SK-N-MC (cell line): ENCODE measurements around the gene SHBG.

Source experiments
- DNase-seq: peaks from one replicate; pipeline ENCODE4 v3.0.0-alpha.2; 2011; ENCODE audit warnings: low read depth, low spot score
- H3K27ac ChIP-seq: fragments of 200-600 bp; sonication (generic); 2 replicates; pipeline ENCODE4 v1.5.1; 2016; ENCODE audit warnings: mixed run types
- H3K36me3 ChIP-seq: fragments of 200-600 bp; sonication (generic); 2 replicates; pipeline ENCODE4 v1.6.1; 2017; ENCODE audit warnings: antibody characterized with exemption, low read length, mixed read lengths; ENCODE audit not compliant: insufficient read depth
- H3K4me3 ChIP-seq: fragments of 200-600 bp; sonication (generic); 2 replicates; pipeline ENCODE4 v1.5.1; 2016
- H3K9ac ChIP-seq: fragments of 200-600 bp; sonication (generic); 2 replicates; pipeline ENCODE4 v1.8.0; 2017; ENCODE audit warnings: mixed run types, mixed read lengths; ENCODE audit not compliant: insufficient read length
- H3K9me3 ChIP-seq: fragments of 200-600 bp; sonication (generic); 2 replicates; pipeline ENCODE4 v1.6.1; 2017; ENCODE audit warnings: low read depth, mild to moderate bottlenecking, antibody characterized with exemption, low read length, moderate library complexity, mixed read lengths
- EZH2 ChIP-seq: fragments of 200-600 bp; sonication (generic); IDR thresholded peaks from one replicate; pipeline ENCODE4 v1.6.1; 2017; ENCODE audit warnings: antibody characterized with exemption
- FOXP2 ChIP-seq: optimal IDR thresholded peaks from 2 replicates; pipeline ENCODE3; 2011; ENCODE audit warnings: mild to moderate bottlenecking, moderate library complexity; ENCODE audit not compliant: insufficient read depth; ENCODE audit errors: extremely low read length, control extremely low read depth
- POLR2AphosphoS5 ChIP-seq: IDR thresholded peaks from 2 replicates; pipeline ENCODE4 v1.6.1; 2012; ENCODE audit warnings: mild to moderate bottlenecking, low read depth, low read length, borderline replicate concordance

SHBG gene

GRCh38 chr17:7651665-7652387 is 21.9 kb downstream of the SHBG start:
- no peak for DNase-seq
- TF ChIP-seq FOXP2 (no peak), POLR2AphosphoS5 (no peak), EZH2 (no peak)
- peak overlapping the region; percentile 86 for H3K4me3 ChIP-seq
- H3K9ac ChIP-seq = peak overlapping the region; percentile 45
- no peak overlapping the region for H3K27ac ChIP-seq
- no peaks in the 10 kb centered on the region for H3K36me3 ChIP-seq
- no peaks in the 10 kb centered on the region for H3K9me3 ChIP-seq

GRCh38 chr17:7652388-7653356 is 22.7 kb downstream of the SHBG start:
- Histone ChIP-seq H3K36me3 (no peaks in the 10 kb centered on the region), H3K27ac (no peak overlapping the region), H3K9ac (no peak overlapping the region), H3K4me3 (no peak overlapping the region), H3K9me3 (no peaks in the 10 kb centered on the region)
- TF ChIP-seq FOXP2 (no peak), POLR2AphosphoS5 (no peak), EZH2 (no peak)
- DNase-seq = no peak

- H3K27ac ChIP-seq = no peak overlapping the region
- no peak overlapping the region for H3K9ac ChIP-seq
- no peaks in the 10 kb centered on the region for H3K9me3 ChIP-seq
- no peak for DNase-seq
- TF ChIP-seq EZH2 (no peak), FOXP2 (no peak), POLR2AphosphoS5 (no peak)
- H3K4me3 ChIP-seq = no peak overlapping the region
- no peaks in the 10 kb centered on the region for H3K36me3 ChIP-seq
These were observed 25.1 kb downstream of the SHBG start for GRCh38 chr17:7654832-7655540.

GRCh38 chr17:7655541-7655840 is 25.6 kb downstream of the SHBG start:
- H3K27ac ChIP-seq = no peak overlapping the region
- TF ChIP-seq POLR2AphosphoS5 (no peak), EZH2 (no peak), FOXP2 (no peak)
- H3K4me3 ChIP-seq = no peak overlapping the region
- H3K9me3 ChIP-seq = no peaks in the 10 kb centered on the region
- H3K9ac ChIP-seq = no peak overlapping the region
- no peaks in the 10 kb centered on the region for H3K36me3 ChIP-seq
- DNase-seq = no peak

GRCh38 chr17:7656958-7657609 is 27.1 kb downstream of the SHBG start:
- no peak for TF ChIP-seq FOXP2
- TF ChIP-seq EZH2 = no peak
- TF ChIP-seq POLR2AphosphoS5 = no peak
- no peak overlapping the region for H3K9ac ChIP-seq
- H3K36me3 ChIP-seq = no peaks in the 10 kb centered on the region
- H3K27ac ChIP-seq = no peak overlapping the region
- no peak for DNase-seq
- no peaks in the 10 kb centered on the region for H3K9me3 ChIP-seq
- no peak overlapping the region for H3K4me3 ChIP-seq

- no peak overlapping the region for H3K4me3 ChIP-seq
- H3K9me3 ChIP-seq = no peaks in the 10 kb centered on the region
- no peak for DNase-seq
- H3K9ac ChIP-seq = no peak overlapping the region
- TF ChIP-seq FOXP2 (no peak), POLR2AphosphoS5 (no peak)
- no peak overlapping the region for H3K27ac ChIP-seq
- H3K36me3 ChIP-seq = peaks cover 47% of the 10 kb centered on the region
These were observed 37.9 kb downstream of the SHBG start for GRCh38 chr17:7667656-7668406.

GRCh38 chr17:7668482-7668881 is 38.5 kb downstream of the SHBG start:
- Histone ChIP-seq H3K27ac (no peak overlapping the region), H3K9me3 (no peaks in the 10 kb centered on the region), H3K4me3 (no peak overlapping the region), H3K36me3 (peaks cover 53% of the 10 kb centered on the region), H3K9ac (no peak overlapping the region)
- no peak for DNase-seq
- TF ChIP-seq FOXP2 (no peak), EZH2 (no peak), POLR2AphosphoS5 (no peak)

GRCh38 chr17:7673239-7673638 is 43.3 kb downstream of the SHBG start:
- no peak for DNase-seq

More at GRCh38 chr17:7673239-7673638, 43.3 kb downstream of the SHBG start:
- Histone ChIP-seq H3K9me3 (no peaks in the 10 kb centered on the region), H3K27ac (no peak overlapping the region), H3K4me3 (no peak overlapping the region), H3K36me3 (peaks cover 48% of the 10 kb centered on the region), H3K9ac (no peak overlapping the region)
- no peak for TF ChIP-seq EZH2
- no peak for TF ChIP-seq FOXP2
